Colonic mucosa (tissue), 4 donors: Measurements from ENCODE around the gene ZNF276. TPM values are rescaled to one million over a fixed set of nuclear protein-coding genes. Genes with fewer than 3 reads are reported as not detected.
"Not testable (repeated sequence)": the region's sequence is repeated elsewhere in the genome, so short reads cannot be mapped to it uniquely, and the experiment has no call there.

ENCODE experiments used
- DNase-seq: peaks from one replicate; pipeline ENCODE4 v3.0.0-alpha.2; 2020
- H3K27ac ChIP-seq: fragments of 200-600 bp; one replicate; pipeline ENCODE4 v1.8.0; 2021
- H3K27me3 ChIP-seq: fragments of 200-600 bp; one replicate; pipeline ENCODE4 v1.8.0; 2021
- H3K36me3 ChIP-seq: fragments of 200-600 bp; one replicate; pipeline ENCODE4 v1.8.0; 2021
- H3K4me1 ChIP-seq: fragments of 200-600 bp; one replicate; pipeline ENCODE4 v1.8.0; 2021; ENCODE audit warnings: mild to moderate bottlenecking
- H3K4me3 ChIP-seq: fragments of 200-600 bp; one replicate; pipeline ENCODE4 v1.8.0; 2021
- H3K9ac ChIP-seq, 2 donors: one replicate each; pipeline ENCODE4 v1.7.0; 2013; ENCODE audit warnings: control low read depth in 2 of 2, low read depth in 2 of 2, low read length in 2 of 2
- H3K9me3 ChIP-seq: fragments of 200-600 bp; one replicate; pipeline ENCODE4 v1.8.0; 2021
- CTCF ChIP-seq: fragments of 200-600 bp; IDR thresholded peaks from one replicate; pipeline ENCODE4 v1.8.0; 2022; ENCODE audit warnings: antibody characterized with exemption, mild to moderate bottlenecking
- intact Hi-C: fragments of 100-400 bp; cut with DNase I; formaldehyde crosslinking; loops from one replicate; pipeline ENCODE4 v1.14.1; 2022
- total RNA-seq, 2 donors: library from RNA; stranded (reverse); fragmentation: NEBNext Ultra II Directional in 1 of 2; extraction: Animal tissue kit (Norgen Biotek cat#: 25700) in 1 of 2; gene quantifications; one replicate each; pipeline ENCODE4 v1.2.1, GENCODE V29; 2021
- donor health status: healthy.
- donor health status: DM: no; HTN: no; CAD: no.
- donor health status: DM: no; HTN: no; CAD: no.

ZNF276 gene
- total RNA-seq: 10 to 100 TPM; 19.2 to 30.6 TPM

GRCh38 chr16:89720813-89721545 lies at the start of gene ZNF276, which contains the start of gene VPS9D1:
Gene ZNF276, plus strand, starts transcription at chr16:89721537. Its CDS starts 104 bp downstream, at chr16:89721641.
Gene VPS9D1, minus strand, starts transcription at chr16:89720898. Its CDS starts 37 bp downstream, at chr16:89720861.
- Histone ChIP-seq H3K27ac (peak within 1 kb of the TSS; percentile 88), H3K9me3 (no peaks in the 10 kb centered on the region), H3K4me3 (peak within 1 kb of the TSS; percentile 94), H3K9ac (peak within 1 kb of the TSS; percentile 92 to 93), H3K36me3 (peaks cover 10% of the 10 kb centered on the region), H3K4me1 (peaks cover 15% of the 10 kb centered on the region), H3K27me3 (no peaks in the 10 kb centered on the region)
- intact Hi-C loops: no loop called here
- DNase-seq: peak; percentile 90
- no peak for TF ChIP-seq CTCF

GRCh38 chr16:89671565-89671964 lies 49.8 kb upstream of the ZNF276 start:
- H3K4me1 ChIP-seq, H3K27ac ChIP-seq, H3K4me3 ChIP-seq, intact Hi-C loops, H3K27me3 ChIP-seq, DNase-seq, H3K36me3 ChIP-seq, H3K9me3 ChIP-seq, H3K9ac ChIP-seq: not testable (repeated sequence)

GRCh38 chr16:89672177-89672941 lies 49.0 kb upstream of the ZNF276 start:
- no peak for DNase-seq
- H3K4me3 ChIP-seq: no peak overlapping the region
- no peaks in the 10 kb centered on the region for H3K36me3 ChIP-seq
- H3K9ac ChIP-seq: no peak overlapping the region
- H3K27me3 ChIP-seq: no peaks in the 10 kb centered on the region
- no peaks in the 10 kb centered on the region for H3K4me1 ChIP-seq
- no peaks in the 10 kb centered on the region for H3K9me3 ChIP-seq
- TF ChIP-seq CTCF: no peak
- H3K27ac ChIP-seq: no peak overlapping the region
- intact Hi-C loops: no loop called here

- no peak overlapping the region for H3K4me3 ChIP-seq
- H3K9ac ChIP-seq: no peak overlapping the region
- H3K36me3 ChIP-seq: no peaks in the 10 kb centered on the region
- H3K9me3 ChIP-seq: no peaks in the 10 kb centered on the region
- no peaks in the 10 kb centered on the region for H3K27me3 ChIP-seq
- no peaks in the 10 kb centered on the region for H3K4me1 ChIP-seq
- no peak overlapping the region for H3K27ac ChIP-seq
- no peak for DNase-seq
- intact Hi-C loops: no loop called here
- no peak for TF ChIP-seq CTCF
Measured at GRCh38 chr16:89678258-89678657, 43.1 kb upstream of the ZNF276 start.

GRCh38 chr16:89685916-89686315 lies 35.4 kb upstream of the ZNF276 start:
- no peak for TF ChIP-seq CTCF
- intact Hi-C loops: no loop called here
- H3K4me3 ChIP-seq: no peak overlapping the region
- H3K9ac ChIP-seq: no peak overlapping the region
- no peak for DNase-seq
- H3K9me3 ChIP-seq: no peaks in the 10 kb centered on the region
- H3K36me3 ChIP-seq: no peaks in the 10 kb centered on the region
- H3K27me3 ChIP-seq: no peaks in the 10 kb centered on the region
- H3K27ac ChIP-seq: no peak overlapping the region
- peaks cover 11% of the 10 kb centered on the region for H3K4me1 ChIP-seq
